ENCODE results near the gene CC2D2B.
"Not testable (repeated sequence)": the region's sequence is repeated elsewhere in the genome, so short reads cannot be mapped to it uniquely, and the experiment has no call there.

The CC2D2B gene

GRCh38 chr10:95909561-95909960, 1.8 kb downstream of the CC2D2B start:
- DNase-seq: no peak

- not testable (repeated sequence) for DNase-seq
These were observed 8.3 kb downstream of the CC2D2B start for GRCh38 chr10:95916039-95916438.

- DNase-seq: no peak
These were observed 13.1 kb downstream of the CC2D2B start for GRCh38 chr10:95920798-95921426.

- no peak for DNase-seq
These were observed 17.3 kb downstream of the CC2D2B start for GRCh38 chr10:95925033-95925432.

GRCh38 chr10:95935429-95935828, 27.7 kb downstream of the CC2D2B start:
- DNase-seq: no peak

GRCh38 chr10:95941115-95941514, 33.3 kb downstream of the CC2D2B start:
- DNase-seq: no peak

GRCh38 chr10:95963202-95963990, 55.6 kb downstream of the CC2D2B start:
- DNase-seq: no peak

- DNase-seq: no peak
These were observed 56.2 kb downstream of the CC2D2B start for GRCh38 chr10:95963991-95964389.

- DNase-seq: no peak
These were observed 57.0 kb downstream of the CC2D2B start for GRCh38 chr10:95964756-95965155.

GRCh38 chr10:95976362-95977229, 68.8 kb downstream of the CC2D2B start:
- DNase-seq: no peak

- DNase-seq: no peak
These were observed 74.4 kb downstream of the CC2D2B start for GRCh38 chr10:95982200-95982599.

- no peak for DNase-seq
These were observed 80.1 kb downstream of the CC2D2B start for GRCh38 chr10:95987685-95988426.

GRCh38 chr10:95988702-95989101, 80.9 kb downstream of the CC2D2B start:
- DNase-seq: no peak

- DNase-seq: not testable (repeated sequence)
These were observed 86.6 kb downstream of the CC2D2B start for GRCh38 chr10:95994376-95994775.

GRCh38 chr10:95998255-95998784, 90.5 kb downstream of the CC2D2B start:
- no peak for DNase-seq

- no peak for DNase-seq
These were observed 106.2 kb downstream of the CC2D2B start for GRCh38 chr10:96013956-96014355.

GRCh38 chr10:96014473-96015102, 106.8 kb downstream of the CC2D2B start:
- no peak for DNase-seq

- DNase-seq: peak; percentile 49
These were observed 109.5 kb downstream of the CC2D2B start for GRCh38 chr10:96017191-96017687.

GRCh38 chr10:96021332-96021731, 113.6 kb downstream of the CC2D2B start:
- no peak for DNase-seq

GRCh38 chr10:96022739-96023138, 115.0 kb downstream of the CC2D2B start:
- DNase-seq: no peak

GRCh38 chr10:96023168-96023567, 115.4 kb downstream of the CC2D2B start:
- no peak for DNase-seq

GRCh38 chr10:96025566-96025965, 117.8 kb downstream of the CC2D2B start:
- DNase-seq: no peak
